Loucy (cell line): Measurements from ENCODE around the gene BPIFB4.

ENCODE experiments used
- EZH2phosphoT487 ChIP-seq: fragments of 200-600 bp; IDR thresholded peaks from 2 replicates; pipeline ENCODE4 v1.6.1; 2018; ENCODE audit warnings: antibody characterized with exemption, mild to moderate bottlenecking, moderate library complexity, borderline replicate concordance
- TF ChIP-seq, protein P1 (sequence below): fragments of 200-600 bp; sonication (generic); conservative IDR thresholded peaks from 2 replicates; pipeline ENCODE4 v1.5.1; 2014; ENCODE audit warnings: mild to moderate bottlenecking, antibody characterized with exemption, low read length

DNA sequence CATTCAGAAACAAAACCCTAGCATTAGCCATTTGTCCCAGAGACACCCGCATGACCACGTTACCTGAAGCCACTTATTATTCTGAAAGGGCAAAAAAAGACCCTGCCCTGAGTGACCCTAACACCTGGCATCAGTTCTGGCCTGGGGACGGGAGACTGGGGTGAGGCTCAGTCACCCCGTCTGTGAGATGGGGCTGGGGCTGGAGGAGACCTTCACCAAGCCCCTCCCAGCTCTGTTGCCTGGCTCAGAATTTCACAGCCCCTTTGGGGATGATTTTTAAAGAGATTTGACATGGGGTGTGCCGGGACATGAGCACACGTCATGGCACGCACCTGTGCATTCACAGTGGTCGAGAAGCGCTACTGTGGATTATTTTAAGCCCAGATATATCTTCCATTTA is 49.4 kb upstream of the BPIFB4 start:
- TF ChIP-seq, protein P1, sequence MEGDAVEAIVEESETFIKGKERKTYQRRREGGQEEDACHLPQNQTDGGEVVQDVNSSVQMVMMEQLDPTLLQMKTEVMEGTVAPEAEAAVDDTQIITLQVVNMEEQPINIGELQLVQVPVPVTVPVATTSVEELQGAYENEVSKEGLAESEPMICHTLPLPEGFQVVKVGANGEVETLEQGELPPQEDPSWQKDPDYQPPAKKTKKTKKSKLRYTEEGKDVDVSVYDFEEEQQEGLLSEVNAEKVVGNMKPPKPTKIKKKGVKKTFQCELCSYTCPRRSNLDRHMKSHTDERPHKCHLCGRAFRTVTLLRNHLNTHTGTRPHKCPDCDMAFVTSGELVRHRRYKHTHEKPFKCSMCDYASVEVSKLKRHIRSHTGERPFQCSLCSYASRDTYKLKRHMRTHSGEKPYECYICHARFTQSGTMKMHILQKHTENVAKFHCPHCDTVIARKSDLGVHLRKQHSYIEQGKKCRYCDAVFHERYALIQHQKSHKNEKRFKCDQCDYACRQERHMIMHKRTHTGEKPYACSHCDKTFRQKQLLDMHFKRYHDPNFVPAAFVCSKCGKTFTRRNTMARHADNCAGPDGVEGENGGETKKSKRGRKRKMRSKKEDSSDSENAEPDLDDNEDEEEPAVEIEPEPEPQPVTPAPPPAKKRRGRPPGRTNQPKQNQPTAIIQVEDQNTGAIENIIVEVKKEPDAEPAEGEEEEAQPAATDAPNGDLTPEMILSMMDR, result no peak
- no peak for TF ChIP-seq EZH2phosphoT487
